ENCODE data around the gene FARP1.
"Not testable (repeated sequence)": the region's sequence is repeated elsewhere in the genome, so short reads cannot be mapped to it uniquely, and the experiment has no call there.

DNA sequence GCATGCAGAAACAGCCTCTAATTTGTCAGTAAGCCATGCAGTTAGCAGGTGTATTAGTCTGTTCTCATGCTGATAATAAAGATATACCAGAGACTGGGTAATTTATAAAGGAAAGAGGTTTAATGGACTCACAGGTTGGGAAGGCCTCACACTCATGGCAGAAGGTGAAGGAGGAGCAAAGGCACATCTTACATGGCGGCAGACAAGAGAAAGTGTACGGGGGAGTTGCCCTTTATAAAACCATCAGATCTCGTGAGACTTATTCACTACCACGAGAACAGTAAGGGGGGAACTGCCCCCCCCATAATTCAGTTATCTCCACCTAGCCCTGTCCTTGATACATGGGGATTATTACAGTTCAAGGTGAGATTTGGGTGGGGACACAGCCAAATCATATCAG lies 87.9 kb downstream of the FARP1 start:
- not testable (repeated sequence) for TF ChIP-seq CTCF, POLR2A (IDR thresholded peaks at IDR 0.05)

All from body of pancreas (tissue), 4 donors.